ENCODE measurements around the gene ECE2.

Gene ECE2

DNA sequence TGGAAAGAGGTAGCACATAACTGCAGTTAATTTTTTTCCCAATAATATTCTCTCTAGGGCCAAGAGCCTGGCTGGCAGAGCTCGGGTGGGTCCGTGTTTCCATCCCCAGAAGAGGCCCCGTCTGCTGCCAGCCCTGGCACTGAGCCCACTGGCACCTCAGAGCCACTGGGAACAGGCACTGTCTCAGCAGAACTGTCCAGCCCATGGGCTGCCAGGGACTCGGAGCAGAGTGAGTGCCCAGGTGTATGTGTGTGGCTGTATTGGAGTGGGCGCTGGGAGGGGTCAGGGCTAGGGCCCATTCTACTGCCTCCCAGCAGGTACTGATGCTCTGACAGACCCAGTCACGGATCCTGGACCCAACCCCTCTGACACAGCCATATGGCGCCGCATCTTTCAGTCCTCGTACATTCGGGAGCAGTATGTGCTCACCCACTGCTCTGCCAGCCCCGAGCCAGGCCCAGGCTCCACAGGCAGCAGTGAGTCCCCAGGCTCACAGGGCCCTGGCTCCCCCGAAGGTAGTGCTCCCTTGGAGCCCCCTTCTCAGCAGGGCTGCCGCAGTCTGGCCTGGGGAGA is 37.5 kb upstream of the ECE2 start:
- TF ChIP-seq FOXP2 (optimal IDR thresholded peaks at IDR 0.05; ENCODE audit: control extremely low read depth, extremely low read length, insufficient read depth) (no peak), POLR2AphosphoS5 (IDR thresholded peaks at IDR 0.05; ENCODE audit: borderline replicate concordance, low read depth, low read length) (no peak), EZH2 (IDR thresholded peaks at IDR 0.05) (no peak)
- no peak for DNase-seq (ENCODE audit: low read depth, low spot score)
- Histone ChIP-seq H3K36me3 (ENCODE audit: insufficient read depth, low read length) (peaks cover 14% of the 10 kb centered on the region), H3K4me3 (no peak overlapping the region), H3K27ac (no peak overlapping the region), H3K9ac (ENCODE audit: insufficient read length) (no peak overlapping the region), H3K9me3 (ENCODE audit: low read depth, low read length) (no peaks in the 10 kb centered on the region)

DNA sequence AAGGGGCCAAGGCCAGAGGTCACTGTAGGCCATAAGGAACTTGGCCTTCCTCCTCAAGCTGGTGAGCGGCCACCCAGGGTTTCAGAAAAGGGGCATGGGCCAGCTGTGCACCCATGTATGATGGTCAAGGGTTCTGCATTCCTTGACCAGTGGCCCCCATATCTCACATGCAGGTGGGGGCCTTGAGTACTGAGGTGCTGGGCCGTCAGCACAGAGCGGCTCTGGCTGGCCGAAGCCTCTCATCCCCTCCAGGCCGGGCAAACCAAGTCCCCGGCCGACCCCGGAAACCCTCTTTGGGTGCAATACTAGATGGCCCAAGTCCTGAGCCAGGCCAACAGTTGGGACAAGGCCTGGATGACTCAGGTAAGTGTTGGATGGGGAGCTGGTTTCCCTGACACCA is 36.6 kb upstream of the ECE2 start:
- H3K9me3 ChIP-seq (ENCODE audit: low read depth, low read length): no peaks in the 10 kb centered on the region
- no peak overlapping the region for H3K4me3 ChIP-seq
- H3K27ac ChIP-seq: no peak overlapping the region
- DNase-seq (ENCODE audit: low read depth, low spot score): no peak
- no peak overlapping the region for H3K9ac ChIP-seq (ENCODE audit: insufficient read length)
- peaks cover 23% of the 10 kb centered on the region for H3K36me3 ChIP-seq (ENCODE audit: insufficient read depth, low read length)
- no peak for TF ChIP-seq POLR2AphosphoS5 (IDR thresholded peaks at IDR 0.05; ENCODE audit: borderline replicate concordance, low read depth, low read length)
- no peak for TF ChIP-seq FOXP2 (optimal IDR thresholded peaks at IDR 0.05; ENCODE audit: control extremely low read depth, extremely low read length, insufficient read depth)
- no peak for TF ChIP-seq EZH2 (IDR thresholded peaks at IDR 0.05)

GRCh38 chr3:184239708-184240107 is 36.1 kb upstream of the ECE2 start:
- no peaks in the 10 kb centered on the region for H3K9me3 ChIP-seq (ENCODE audit: low read depth, low read length)
- peaks cover 27% of the 10 kb centered on the region for H3K36me3 ChIP-seq (ENCODE audit: insufficient read depth, low read length)
- no peak for TF ChIP-seq POLR2AphosphoS5 (IDR thresholded peaks at IDR 0.05; ENCODE audit: borderline replicate concordance, low read depth, low read length)
- TF ChIP-seq FOXP2 (optimal IDR thresholded peaks at IDR 0.05; ENCODE audit: control extremely low read depth, extremely low read length, insufficient read depth): no peak
- TF ChIP-seq EZH2 (IDR thresholded peaks at IDR 0.05): no peak
- no peak overlapping the region for H3K4me3 ChIP-seq
- H3K9ac ChIP-seq (ENCODE audit: insufficient read length): no peak overlapping the region
- DNase-seq (ENCODE audit: low read depth, low spot score): no peak
- H3K27ac ChIP-seq: no peak overlapping the region

DNA sequence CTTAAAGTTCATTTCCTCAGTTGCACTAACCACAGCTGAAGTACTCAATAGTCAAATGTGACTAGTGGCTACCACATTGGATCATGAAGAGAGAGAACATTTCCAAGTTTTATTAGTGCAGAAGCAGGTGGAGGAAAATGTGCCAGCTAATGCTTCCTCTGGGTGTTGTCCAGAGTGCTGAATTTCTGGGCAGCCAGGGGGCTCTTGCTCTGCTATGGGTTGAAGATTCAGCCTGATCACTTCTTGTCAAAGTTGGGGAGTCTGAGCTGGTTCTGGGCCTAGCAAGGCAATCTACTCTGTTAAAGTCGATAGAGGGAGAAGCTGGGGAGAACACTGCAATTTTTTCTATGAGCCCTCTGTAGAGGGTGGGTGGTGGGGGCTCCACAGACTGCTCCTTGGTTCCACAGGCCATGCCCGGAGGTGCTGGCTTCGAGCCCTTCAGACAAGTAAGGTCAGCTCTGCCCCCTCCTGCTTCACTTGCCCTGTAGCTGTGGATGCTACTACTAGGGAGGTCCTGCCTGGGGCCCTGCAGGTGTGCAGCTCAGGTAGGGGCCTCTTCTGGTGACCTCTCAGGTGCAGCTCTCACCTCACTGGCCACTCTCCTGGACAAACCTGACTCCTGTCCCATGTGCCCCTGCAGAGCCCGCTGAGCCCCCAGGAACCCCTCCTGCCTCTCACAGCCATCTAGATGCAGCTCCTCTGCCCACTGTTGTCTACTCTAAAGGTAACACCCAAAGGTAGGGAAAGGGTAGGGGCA is 35.3 kb upstream of the ECE2 start:
- Histone ChIP-seq H3K4me3 (no peak overlapping the region), H3K9ac (ENCODE audit: insufficient read length) (no peak overlapping the region), H3K36me3 (ENCODE audit: insufficient read depth, low read length) (peaks cover 36% of the 10 kb centered on the region), H3K9me3 (ENCODE audit: low read depth, low read length) (no peaks in the 10 kb centered on the region), H3K27ac (no peak overlapping the region)
- DNase-seq (ENCODE audit: low read depth, low spot score): no peak
- peak; percentile 27; the same call in 1 of the 2 replicates for TF ChIP-seq POLR2AphosphoS5 (IDR thresholded peaks at IDR 0.05; ENCODE audit: borderline replicate concordance, low read depth, low read length)
- no peak for TF ChIP-seq FOXP2 (optimal IDR thresholded peaks at IDR 0.05; ENCODE audit: control extremely low read depth, extremely low read length, insufficient read depth)
- TF ChIP-seq EZH2 (IDR thresholded peaks at IDR 0.05): no peak

DNA sequence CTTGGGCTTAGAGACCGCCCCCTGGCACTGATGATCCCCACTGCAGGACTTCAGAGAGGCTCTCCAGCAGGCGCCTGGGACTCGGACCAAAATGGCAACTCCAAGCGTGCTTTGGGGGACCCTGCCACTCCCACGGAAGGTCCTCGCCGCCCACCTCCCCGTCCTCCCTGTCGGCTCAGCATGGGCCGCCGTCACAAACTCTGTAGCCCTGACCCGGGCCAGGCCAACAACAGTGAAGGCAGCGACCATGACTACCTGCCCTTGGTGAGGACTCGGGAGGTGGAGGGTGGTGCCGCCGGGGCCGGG is 34.7 kb upstream of the ECE2 start:
- Histone ChIP-seq H3K27ac (no peak overlapping the region), H3K9ac (ENCODE audit: insufficient read length) (no peak overlapping the region), H3K36me3 (ENCODE audit: insufficient read depth, low read length) (peaks cover 39% of the 10 kb centered on the region), H3K9me3 (ENCODE audit: low read depth, low read length) (no peaks in the 10 kb centered on the region), H3K4me3 (no peak overlapping the region)
- no peak for DNase-seq (ENCODE audit: low read depth, low spot score)
- TF ChIP-seq POLR2AphosphoS5 (IDR thresholded peaks at IDR 0.05; ENCODE audit: borderline replicate concordance, low read depth, low read length) (no peak; the same call in 1 of the 2 replicates), FOXP2 (optimal IDR thresholded peaks at IDR 0.05; ENCODE audit: control extremely low read depth, extremely low read length, insufficient read depth) (no peak), EZH2 (IDR thresholded peaks at IDR 0.05) (no peak)

- no peaks in the 10 kb centered on the region for H3K9me3 ChIP-seq (ENCODE audit: low read depth, low read length)
- H3K4me3 ChIP-seq: no peak overlapping the region
- H3K9ac ChIP-seq (ENCODE audit: insufficient read length): no peak overlapping the region
- H3K36me3 ChIP-seq (ENCODE audit: insufficient read depth, low read length): peaks cover 39% of the 10 kb centered on the region
- H3K27ac ChIP-seq: no peak overlapping the region
- DNase-seq (ENCODE audit: low read depth, low spot score): no peak
- TF ChIP-seq POLR2AphosphoS5 (IDR thresholded peaks at IDR 0.05; ENCODE audit: borderline replicate concordance, low read depth, low read length) (peak; percentile 28; the same call in 1 of the 2 replicates), FOXP2 (optimal IDR thresholded peaks at IDR 0.05; ENCODE audit: control extremely low read depth, extremely low read length, insufficient read depth) (no peak)
Measured at GRCh38 chr3:184241447-184242296, 34.1 kb upstream of the ECE2 start.

DNA sequence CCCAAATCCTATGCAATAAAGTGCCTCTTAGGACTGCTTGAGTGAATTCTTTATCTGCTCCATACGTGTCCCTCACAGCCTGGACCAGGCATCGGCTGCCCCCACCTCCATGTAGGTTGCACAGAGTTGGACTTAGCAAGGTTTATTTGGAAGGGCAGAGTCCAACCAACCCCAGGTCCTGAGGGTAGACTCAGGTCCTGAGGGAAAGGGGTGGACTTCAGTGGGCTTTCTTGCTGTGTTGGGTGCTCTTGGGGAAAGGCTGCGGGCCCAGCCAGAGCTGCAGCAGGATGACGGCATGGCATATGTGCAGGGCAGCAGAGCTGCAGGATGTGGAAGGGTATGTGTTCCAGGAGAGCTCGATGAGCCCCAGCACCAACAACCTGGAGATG is 33.5 kb upstream of the ECE2 start:
- Histone ChIP-seq H3K9me3 (ENCODE audit: low read depth, low read length) (no peaks in the 10 kb centered on the region), H3K9ac (ENCODE audit: insufficient read length) (no peak overlapping the region), H3K27ac (no peak overlapping the region), H3K36me3 (ENCODE audit: insufficient read depth, low read length) (peaks cover 39% of the 10 kb centered on the region), H3K4me3 (no peak overlapping the region)
- TF ChIP-seq FOXP2 (optimal IDR thresholded peaks at IDR 0.05; ENCODE audit: control extremely low read depth, extremely low read length, insufficient read depth) (no peak), EZH2 (IDR thresholded peaks at IDR 0.05) (no peak), POLR2AphosphoS5 (IDR thresholded peaks at IDR 0.05; ENCODE audit: borderline replicate concordance, low read depth, low read length) (no peak)
- DNase-seq (ENCODE audit: low read depth, low spot score): no peak

Measured in SK-N-MC (cell line).